ENCODE results near the gene GNAT1. TPM values are rescaled to one million over a fixed set of nuclear protein-coding genes. Genes with fewer than 3 reads are reported as not detected.

GNAT1 gene
- total RNA-seq, 3 donors from 2014 or later = not detected

- no peaks in the 10 kb centered on the region for H3K4me1 Mint-ChIP-seq (ENCODE audit: low read depth)
- H3K36me3 Mint-ChIP-seq (ENCODE audit: insufficient read depth) = no peaks in the 10 kb centered on the region
- ATAC-seq (no peak), DNase-seq (no peak)
- H3K27me3 Mint-ChIP-seq (ENCODE audit: low read depth) = peaks cover 2% of the 10 kb centered on the region
- no peak overlapping the region for H3K4me3 Mint-ChIP-seq
- H3K9me3 Mint-ChIP-seq = no peaks in the 10 kb centered on the region
Observed at GRCh38 chr3:50179710-50180109, 11.7 kb upstream of the GNAT1 start.

- H3K4me3 Mint-ChIP-seq = no peak overlapping the region
- no peaks in the 10 kb centered on the region for H3K4me1 Mint-ChIP-seq (ENCODE audit: low read depth)
- H3K27me3 Mint-ChIP-seq (ENCODE audit: low read depth) = no peaks in the 10 kb centered on the region
- H3K36me3 Mint-ChIP-seq (ENCODE audit: insufficient read depth) = no peaks in the 10 kb centered on the region
- DNase-seq (no peak), ATAC-seq (no peak)
- H3K9me3 Mint-ChIP-seq = no peaks in the 10 kb centered on the region
Observed at GRCh38 chr3:50181985-50182384, 9.4 kb upstream of the GNAT1 start.

GRCh38 chr3:50182533-50183099 lies 8.8 kb upstream of the GNAT1 start:
- no peak for DNase-seq
- H3K36me3 Mint-ChIP-seq (ENCODE audit: insufficient read depth) = no peaks in the 10 kb centered on the region
- no peaks in the 10 kb centered on the region for H3K27me3 Mint-ChIP-seq (ENCODE audit: low read depth)

GRCh38 chr3:50183755-50184154 lies 7.7 kb upstream of the GNAT1 start:
- no peak for ATAC-seq
- DNase-seq = no peak
- Mint-ChIP-seq H3K4me3 (no peak overlapping the region), H3K36me3 (ENCODE audit: insufficient read depth) (no peaks in the 10 kb centered on the region), H3K27me3 (ENCODE audit: low read depth) (no peaks in the 10 kb centered on the region), H3K4me1 (ENCODE audit: low read depth) (no peaks in the 10 kb centered on the region), H3K9me3 (no peaks in the 10 kb centered on the region)

More at GRCh38 chr3:50182533-50183099, 8.8 kb upstream of the GNAT1 start:
- ATAC-seq = no peak
- no peaks in the 10 kb centered on the region for H3K9me3 Mint-ChIP-seq
- H3K4me1 Mint-ChIP-seq (ENCODE audit: low read depth) = no peaks in the 10 kb centered on the region
- no peak overlapping the region for H3K4me3 Mint-ChIP-seq

GRCh38 chr3:50184242-50184978 lies 7.0 kb upstream of the GNAT1 start:
- ATAC-seq = no peak
- no peak overlapping the region for H3K4me3 Mint-ChIP-seq
- H3K4me1 Mint-ChIP-seq (ENCODE audit: low read depth) = no peaks in the 10 kb centered on the region
- no peaks in the 10 kb centered on the region for H3K9me3 Mint-ChIP-seq
- no peak for DNase-seq
- H3K27me3 Mint-ChIP-seq (ENCODE audit: low read depth) = no peaks in the 10 kb centered on the region
- H3K36me3 Mint-ChIP-seq (ENCODE audit: insufficient read depth) = no peaks in the 10 kb centered on the region

- H3K4me3 Mint-ChIP-seq = no peak overlapping the region
- no peaks in the 10 kb centered on the region for H3K4me1 Mint-ChIP-seq (ENCODE audit: low read depth)
- no peaks in the 10 kb centered on the region for H3K9me3 Mint-ChIP-seq
- H3K27me3 Mint-ChIP-seq (ENCODE audit: low read depth) = no peaks in the 10 kb centered on the region
- no peaks in the 10 kb centered on the region for H3K36me3 Mint-ChIP-seq (ENCODE audit: insufficient read depth)
- no peak for DNase-seq
- ATAC-seq = no peak
Observed at GRCh38 chr3:50185230-50185629, 6.2 kb upstream of the GNAT1 start.

GRCh38 chr3:50186096-50186495 lies 5.3 kb upstream of the GNAT1 start:
- DNase-seq = no peak
- ATAC-seq = no peak
- Mint-ChIP-seq H3K4me1 (ENCODE audit: low read depth) (no peaks in the 10 kb centered on the region), H3K4me3 (no peak overlapping the region), H3K9me3 (no peaks in the 10 kb centered on the region), H3K27me3 (ENCODE audit: low read depth) (no peaks in the 10 kb centered on the region), H3K36me3 (ENCODE audit: insufficient read depth) (no peaks in the 10 kb centered on the region)

- DNase-seq = no peak
- H3K4me3 Mint-ChIP-seq = no peak overlapping the region
- no peaks in the 10 kb centered on the region for H3K36me3 Mint-ChIP-seq (ENCODE audit: insufficient read depth)
- ATAC-seq = no peak
- peaks cover 3% of the 10 kb centered on the region for H3K27me3 Mint-ChIP-seq (ENCODE audit: low read depth)
- H3K9me3 Mint-ChIP-seq = no peaks in the 10 kb centered on the region
- peaks cover 2% of the 10 kb centered on the region for H3K4me1 Mint-ChIP-seq (ENCODE audit: low read depth)
Observed at GRCh38 chr3:50187750-50188149, 3.7 kb upstream of the GNAT1 start.

- H3K4me3 Mint-ChIP-seq = no peak overlapping the region
- peaks cover 6% of the 10 kb centered on the region for H3K27me3 Mint-ChIP-seq (ENCODE audit: low read depth)
- no peaks in the 10 kb centered on the region for H3K9me3 Mint-ChIP-seq
- peaks cover 4% of the 10 kb centered on the region for H3K4me1 Mint-ChIP-seq (ENCODE audit: low read depth)
- DNase-seq (no peak), ATAC-seq (peak; percentile 28 to 37)
- H3K36me3 Mint-ChIP-seq (ENCODE audit: insufficient read depth) = no peaks in the 10 kb centered on the region
Observed at GRCh38 chr3:50189274-50189673, 2.1 kb upstream of the GNAT1 start.

- Mint-ChIP-seq H3K4me3 (no peak overlapping the region), H3K9me3 (no peaks in the 10 kb centered on the region), H3K4me1 (ENCODE audit: low read depth) (peaks cover 8% of the 10 kb centered on the region), H3K27me3 (ENCODE audit: low read depth) (peaks cover 6% of the 10 kb centered on the region), H3K36me3 (ENCODE audit: insufficient read depth) (no peaks in the 10 kb centered on the region)
- DNase-seq = no peak
- ATAC-seq = no peak
Observed at GRCh38 chr3:50189989-50190388, 1.4 kb upstream of the GNAT1 start.

GRCh38 chr3:50192124-50192523 lies 714 bp downstream of the GNAT1 start:
- H3K4me1 Mint-ChIP-seq (ENCODE audit: low read depth) = peaks cover 8% of the 10 kb centered on the region

GRCh38 chr3:50192689-50193141 lies 1.3 kb downstream of the GNAT1 start:
- no peaks in the 10 kb centered on the region for H3K36me3 Mint-ChIP-seq (ENCODE audit: insufficient read depth)
- H3K4me3 Mint-ChIP-seq = no peak overlapping the region
- H3K27me3 Mint-ChIP-seq (ENCODE audit: low read depth) = peaks cover 8% of the 10 kb centered on the region

More at GRCh38 chr3:50192124-50192523, 714 bp downstream of the GNAT1 start:
- ATAC-seq (no peak), DNase-seq (no peak)
- no peak overlapping the region for H3K4me3 Mint-ChIP-seq
- no peaks in the 10 kb centered on the region for H3K9me3 Mint-ChIP-seq
- H3K36me3 Mint-ChIP-seq (ENCODE audit: insufficient read depth) = no peaks in the 10 kb centered on the region
- H3K27me3 Mint-ChIP-seq (ENCODE audit: low read depth) = peaks cover 8% of the 10 kb centered on the region

GRCh38 chr3:50193286-50193685 lies 1.9 kb downstream of the GNAT1 start:
- Mint-ChIP-seq H3K4me1 (ENCODE audit: low read depth) (peaks cover 8% of the 10 kb centered on the region), H3K27me3 (ENCODE audit: low read depth) (peaks cover 8% of the 10 kb centered on the region), H3K36me3 (ENCODE audit: insufficient read depth) (no peaks in the 10 kb centered on the region), H3K9me3 (no peaks in the 10 kb centered on the region), H3K4me3 (no peak overlapping the region)
- ATAC-seq (no peak), DNase-seq (no peak)

More at GRCh38 chr3:50192689-50193141, 1.3 kb downstream of the GNAT1 start:
- no peaks in the 10 kb centered on the region for H3K9me3 Mint-ChIP-seq
- peaks cover 8% of the 10 kb centered on the region for H3K4me1 Mint-ChIP-seq (ENCODE audit: low read depth)
- peak; percentile 47 to 60 for ATAC-seq
- DNase-seq = peak; percentile 85

- H3K27me3 Mint-ChIP-seq (ENCODE audit: low read depth) = peaks cover 8% of the 10 kb centered on the region
- ATAC-seq = no peak
Observed at GRCh38 chr3:50193746-50194127, 2.3 kb downstream of the GNAT1 start.

More at GRCh38 chr3:50193746-50194127, 2.3 kb downstream of the GNAT1 start:
- no peak for DNase-seq
- Mint-ChIP-seq H3K36me3 (ENCODE audit: insufficient read depth) (no peaks in the 10 kb centered on the region), H3K4me1 (ENCODE audit: low read depth) (peaks cover 8% of the 10 kb centered on the region), H3K9me3 (no peaks in the 10 kb centered on the region), H3K4me3 (no peak overlapping the region)
